ENCODE results near the gene ZSWIM5.

The ZSWIM5 gene

GRCh38 chr1:44973645-44974044 is 232.8 kb downstream of the ZSWIM5 start:
- in situ Hi-C loops (cut with HindIII; ENCODE audit: low sequenced_read_pairs): no loop called here
- no peak overlapping the region for H3K4me3 ChIP-seq (ENCODE audit: low read depth, low read length)

DNA sequence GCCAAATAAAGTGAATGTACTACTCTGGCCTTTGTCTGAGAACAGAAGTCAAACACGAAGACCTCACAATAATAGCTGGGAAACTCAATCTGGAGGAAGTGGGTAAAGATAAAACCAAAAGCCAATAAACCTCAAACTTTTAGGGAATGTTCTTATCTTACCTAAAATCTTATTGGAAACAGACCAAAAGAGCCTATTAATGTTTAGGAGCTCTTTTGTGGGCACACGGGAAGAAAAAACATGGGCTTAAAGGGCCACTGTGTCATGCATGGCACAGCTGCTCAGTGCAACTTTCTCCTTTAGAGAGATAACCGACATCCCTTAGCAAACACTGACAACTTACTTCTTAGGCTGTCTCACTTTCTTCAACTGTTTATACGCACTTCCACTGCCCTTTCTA is 236.1 kb downstream of the ZSWIM5 start:
- TF ChIP-seq, protein P1, sequence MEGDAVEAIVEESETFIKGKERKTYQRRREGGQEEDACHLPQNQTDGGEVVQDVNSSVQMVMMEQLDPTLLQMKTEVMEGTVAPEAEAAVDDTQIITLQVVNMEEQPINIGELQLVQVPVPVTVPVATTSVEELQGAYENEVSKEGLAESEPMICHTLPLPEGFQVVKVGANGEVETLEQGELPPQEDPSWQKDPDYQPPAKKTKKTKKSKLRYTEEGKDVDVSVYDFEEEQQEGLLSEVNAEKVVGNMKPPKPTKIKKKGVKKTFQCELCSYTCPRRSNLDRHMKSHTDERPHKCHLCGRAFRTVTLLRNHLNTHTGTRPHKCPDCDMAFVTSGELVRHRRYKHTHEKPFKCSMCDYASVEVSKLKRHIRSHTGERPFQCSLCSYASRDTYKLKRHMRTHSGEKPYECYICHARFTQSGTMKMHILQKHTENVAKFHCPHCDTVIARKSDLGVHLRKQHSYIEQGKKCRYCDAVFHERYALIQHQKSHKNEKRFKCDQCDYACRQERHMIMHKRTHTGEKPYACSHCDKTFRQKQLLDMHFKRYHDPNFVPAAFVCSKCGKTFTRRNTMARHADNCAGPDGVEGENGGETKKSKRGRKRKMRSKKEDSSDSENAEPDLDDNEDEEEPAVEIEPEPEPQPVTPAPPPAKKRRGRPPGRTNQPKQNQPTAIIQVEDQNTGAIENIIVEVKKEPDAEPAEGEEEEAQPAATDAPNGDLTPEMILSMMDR (IDR thresholded peaks at IDR 0.05; ENCODE audit: low read depth, low read length): no peak
- in situ Hi-C loops (cut with HindIII; ENCODE audit: low sequenced_read_pairs): no loop called here
- DNase-seq (ENCODE audit: low read depth, low spot score): peak; percentile 71
- H3K4me3 ChIP-seq (ENCODE audit: low read depth, low read length): no peak overlapping the region

More at GRCh38 chr1:44973645-44974044, 232.8 kb downstream of the ZSWIM5 start:
- TF ChIP-seq, protein P1 (IDR thresholded peaks at IDR 0.05; ENCODE audit: low read depth, low read length): no peak
- no peak for DNase-seq (ENCODE audit: low read depth, low spot score)

All from astrocyte of the spinal cord (primary cell).